BLaER1 (cell line): ENCODE measurements around the gene DNALI1.
"Not testable (repeated sequence)": the region's sequence is repeated elsewhere in the genome, so short reads cannot be mapped to it uniquely, and the experiment has no call there.

ENCODE experiments used
- H3K27ac ChIP-seq: shearing (Covaris generic); formaldehyde crosslinking; 2 replicates; pipeline ENCODE4 v1.8.1; 2022
- H3K27me3 ChIP-seq: shearing (Covaris generic); formaldehyde crosslinking; 2 replicates; pipeline ENCODE4 v1.8.1; 2022
- H3K36me3 ChIP-seq: shearing (Covaris generic); formaldehyde crosslinking; 2 replicates; pipeline ENCODE4 v1.8.1; 2022
- H3K4me1 ChIP-seq: shearing (Covaris generic); formaldehyde crosslinking; 2 replicates; pipeline ENCODE4 v1.8.1; 2022
- H3K4me2 ChIP-seq: shearing (Covaris generic); formaldehyde crosslinking; 2 replicates; pipeline ENCODE4 v1.8.1; 2022
- H3K4me3 ChIP-seq: shearing (Covaris generic); formaldehyde crosslinking; 2 replicates; pipeline ENCODE4 v1.8.1; 2022
- H3K9ac ChIP-seq: shearing (Covaris generic); formaldehyde crosslinking; 2 replicates; pipeline ENCODE4 v1.8.1; 2022
- H3K9me3 ChIP-seq: shearing (Covaris generic); formaldehyde crosslinking; 2 replicates; pipeline ENCODE4 v1.8.1; 2022
- H4K20me1 ChIP-seq: shearing (Covaris generic); formaldehyde crosslinking; 2 replicates; pipeline ENCODE4 v1.8.1; 2022
- Cebpa-rat ChIP-seq: shearing (Covaris generic); IDR thresholded peaks from 2 replicates; pipeline ENCODE4 v1.8.1; 2022

DNALI1 gene

DNA sequence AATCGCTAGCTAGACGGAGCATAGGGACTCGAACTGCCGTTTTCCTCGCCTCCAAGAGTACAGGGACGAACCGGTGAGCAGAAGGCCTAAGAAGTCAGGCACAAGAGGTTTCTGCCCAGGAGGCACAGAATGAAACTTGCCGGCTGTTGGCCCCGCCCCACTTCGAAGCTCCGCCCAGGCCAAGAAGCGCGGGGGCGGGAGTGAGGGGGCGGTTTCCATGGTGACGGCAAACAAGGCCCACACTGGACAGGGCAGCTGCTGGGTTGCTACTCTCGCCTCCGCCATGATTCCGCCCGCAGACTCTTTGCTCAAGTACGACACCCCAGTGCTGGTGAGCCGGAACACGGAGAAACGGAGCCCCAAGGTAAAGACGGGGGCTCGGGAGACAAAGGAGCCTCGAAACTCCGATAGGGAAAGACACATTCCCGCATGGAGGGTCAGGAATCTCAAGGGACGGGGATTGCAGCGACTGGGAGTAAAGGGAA, at the start of gene DNALI1:
TSS of gene DNALI1 (plus strand) at position 229 of the 485 bp plus-strand sequence. CDS start at position 284, 55 bp downstream.
- Histone ChIP-seq H3K9ac (no peak within 1 kb of the TSS), H3K4me2 (no peak within 1 kb of the TSS), H3K4me1 (peaks cover 22% of the 10 kb centered on the region), H4K20me1 (peaks cover 22% of the 10 kb centered on the region), H3K9me3 (0 out of 2 replicates have a peak, but pooled peaks cover 3% of the 10 kb centered on the region), H3K36me3 (peaks cover 17% of the 10 kb centered on the region), H3K4me3 (no peak within 1 kb of the TSS), H3K27ac (no peak within 1 kb of the TSS), H3K27me3 (no peaks in the 10 kb centered on the region)
- TF ChIP-seq Cebpa-rat = no peak

- peaks cover 36% of the 10 kb centered on the region for H3K4me1 ChIP-seq
- H3K4me3 ChIP-seq = no peak overlapping the region
- no peak overlapping the region for H3K27ac ChIP-seq
- no peak for TF ChIP-seq Cebpa-rat
- H3K36me3 ChIP-seq = peaks cover 90% of the 10 kb centered on the region
- H3K9me3 ChIP-seq = no peaks in the 10 kb centered on the region
- H3K9ac ChIP-seq = no peak overlapping the region
- peaks cover 49% of the 10 kb centered on the region for H4K20me1 ChIP-seq
- H3K27me3 ChIP-seq = no peaks in the 10 kb centered on the region
- peak overlapping the region; percentile 36 for H3K4me2 ChIP-seq
Measured at GRCh38 chr1:37509181-37509580, 47.6 kb upstream of the DNALI1 start.

DNA sequence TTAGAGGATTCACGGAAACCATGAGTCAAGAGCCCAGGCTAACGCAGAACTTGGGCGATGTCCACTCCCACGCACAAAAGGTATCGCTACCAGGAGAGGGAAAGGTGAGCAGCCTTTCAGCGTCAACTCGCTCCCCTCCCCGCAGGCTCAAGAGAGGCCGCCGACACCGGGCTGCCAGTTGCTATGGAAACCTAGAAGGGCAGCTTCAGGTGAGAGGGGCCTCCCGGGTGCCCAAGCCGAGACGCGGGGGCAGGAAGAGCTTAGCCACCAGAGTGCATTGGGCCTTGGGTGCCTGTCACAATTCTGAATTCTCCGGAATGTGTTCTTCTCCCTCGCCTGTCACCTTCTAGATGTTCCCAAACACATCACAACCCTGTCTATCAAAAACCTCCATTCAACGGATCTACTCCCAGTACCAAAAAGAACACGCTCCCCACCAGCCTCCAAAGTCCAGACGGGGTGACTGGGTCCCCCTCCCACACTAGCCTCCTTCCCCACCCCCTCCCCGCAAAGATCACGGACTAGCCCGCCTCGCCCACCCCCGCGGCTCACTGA, 42.9 kb upstream of the DNALI1 start:
- Histone ChIP-seq H3K27ac (peak overlapping the region; percentile 90), H3K9me3 (peaks cover 11% of the 10 kb centered on the region), H3K4me1 (peaks cover 42% of the 10 kb centered on the region), H3K4me3 (peak overlapping the region; percentile 96), H3K4me2 (peak overlapping the region; percentile 92), H3K27me3 (no peaks in the 10 kb centered on the region), H3K36me3 (peaks cover 43% of the 10 kb centered on the region), H4K20me1 (peaks cover 41% of the 10 kb centered on the region), H3K9ac (peak overlapping the region; percentile 87)
- no peak for TF ChIP-seq Cebpa-rat

DNA sequence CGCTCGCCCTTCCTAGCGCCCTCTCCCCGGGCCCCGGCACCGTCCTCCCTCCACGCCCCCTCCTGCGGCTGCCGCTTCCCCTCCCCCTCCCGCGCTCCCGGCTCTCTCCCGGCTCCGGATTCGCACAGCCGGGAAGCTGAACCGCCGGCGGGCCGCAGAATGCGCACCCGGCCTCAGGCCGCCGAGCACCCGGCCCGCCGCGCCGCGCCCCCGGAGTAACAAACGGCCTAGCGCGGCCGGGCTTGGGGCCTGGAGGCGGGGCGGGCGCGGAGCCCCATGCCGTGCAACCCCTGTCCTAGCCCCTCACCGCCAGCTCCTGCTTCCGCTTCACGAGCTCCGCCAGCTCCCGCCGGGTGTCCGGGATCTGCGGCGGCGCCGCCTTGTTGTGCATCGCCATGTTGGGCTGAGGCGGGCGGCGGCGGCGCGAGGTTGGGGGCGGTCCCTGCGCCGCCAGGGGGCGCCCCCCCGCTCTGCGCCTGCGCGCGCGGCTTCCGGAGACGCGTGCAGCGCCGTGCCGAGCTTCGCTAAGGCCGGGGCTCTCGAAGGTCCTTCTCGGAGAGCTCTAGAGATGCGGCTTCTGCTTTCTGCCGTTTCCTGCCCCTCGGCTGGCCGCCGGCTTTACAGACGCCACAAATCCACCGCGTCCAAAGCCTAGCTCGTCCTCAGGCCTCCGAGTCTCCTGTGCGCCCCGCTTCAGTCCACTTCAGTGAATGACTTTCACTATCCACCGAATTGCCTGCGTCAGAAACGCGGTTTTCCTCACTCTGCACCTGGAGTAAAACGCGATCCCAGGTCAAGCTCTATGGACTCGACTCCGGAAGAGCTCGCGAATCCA, 42.2 kb upstream of the DNALI1 start, which contains the start of gene MEAF6:
TSS of gene MEAF6 (minus strand) at position 417 of the 835 bp plus-strand sequence. CDS start at position 397, 20 bp downstream.
- no peak for TF ChIP-seq Cebpa-rat
- Histone ChIP-seq H3K4me1 (peaks cover 38% of the 10 kb centered on the region), H3K4me3 (peak within 1 kb of the TSS; percentile 96), H3K4me2 (peak within 1 kb of the TSS; percentile 92), H3K9ac (peak within 1 kb of the TSS; percentile 87), H3K27me3 (no peaks in the 10 kb centered on the region), H3K27ac (peak within 1 kb of the TSS; percentile 90), H4K20me1 (peaks cover 36% of the 10 kb centered on the region), H3K9me3 (peaks cover 11% of the 10 kb centered on the region), H3K36me3 (peaks cover 36% of the 10 kb centered on the region)

DNA sequence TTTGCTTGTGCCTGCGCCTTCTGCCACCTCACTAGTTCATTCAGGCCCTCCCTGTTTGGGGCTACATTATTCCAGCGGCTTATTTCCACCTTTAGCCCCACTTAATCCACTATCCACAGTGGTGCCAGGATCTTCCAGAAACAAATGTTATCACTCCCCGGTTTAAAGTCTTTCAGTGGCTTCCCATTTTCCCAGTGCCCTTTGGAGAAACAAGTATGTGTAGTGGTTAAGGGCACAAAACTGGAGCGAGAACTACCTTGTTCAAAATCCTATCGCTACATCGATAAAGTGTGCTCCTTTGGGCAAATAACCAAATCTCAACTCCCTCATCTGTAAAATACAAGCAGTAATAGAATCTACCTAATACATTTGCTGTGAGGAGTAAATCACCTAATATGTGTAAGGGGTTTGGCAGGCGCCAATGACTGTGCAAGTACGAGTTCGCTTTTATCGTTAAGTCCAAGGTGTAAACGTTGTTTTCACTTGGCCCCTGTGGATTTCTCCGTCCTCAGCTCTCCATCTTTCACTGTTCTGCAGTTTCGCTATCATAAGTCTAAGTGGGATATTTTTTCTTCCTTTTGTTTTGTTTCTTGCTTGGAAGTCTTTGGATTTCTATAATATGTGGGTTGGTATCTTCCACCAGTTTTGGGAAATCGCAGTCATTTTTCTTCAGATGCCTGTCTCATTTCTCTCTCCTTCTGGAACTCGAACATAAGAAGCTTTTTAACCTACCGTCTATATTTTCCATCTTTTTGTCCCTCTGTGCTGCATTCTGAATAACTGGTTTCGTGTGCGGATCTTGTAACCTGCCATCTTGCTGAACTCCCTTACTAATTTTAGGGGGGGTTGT, 41.3 kb upstream of the DNALI1 start:
- Histone ChIP-seq H4K20me1 (peaks cover 30% of the 10 kb centered on the region), H3K27me3 (no peaks in the 10 kb centered on the region), H3K9me3 (peaks cover 14% of the 10 kb centered on the region), H3K4me1 (peaks cover 42% of the 10 kb centered on the region), H3K4me3 (peak overlapping the region; percentile 96), H3K4me2 (peak overlapping the region; percentile 92), H3K27ac (peak overlapping the region; percentile 90), H3K36me3 (peaks cover 29% of the 10 kb centered on the region), H3K9ac (peak overlapping the region; percentile 87)
- TF ChIP-seq Cebpa-rat = no peak

GRCh38 chr1:37517569-37517968, 39.2 kb upstream of the DNALI1 start:
- H4K20me1 ChIP-seq = peaks cover 14% of the 10 kb centered on the region
- TF ChIP-seq Cebpa-rat = no peak
- H3K27me3 ChIP-seq = no peaks in the 10 kb centered on the region
- H3K4me1 ChIP-seq = peaks cover 32% of the 10 kb centered on the region
- H3K9me3 ChIP-seq = peaks cover 32% of the 10 kb centered on the region
- no peak overlapping the region for H3K4me3 ChIP-seq
- H3K36me3 ChIP-seq = peaks cover 9% of the 10 kb centered on the region
- H3K9ac ChIP-seq = no peak overlapping the region
- no peak overlapping the region for H3K4me2 ChIP-seq
- H3K27ac ChIP-seq = no peak overlapping the region

DNA sequence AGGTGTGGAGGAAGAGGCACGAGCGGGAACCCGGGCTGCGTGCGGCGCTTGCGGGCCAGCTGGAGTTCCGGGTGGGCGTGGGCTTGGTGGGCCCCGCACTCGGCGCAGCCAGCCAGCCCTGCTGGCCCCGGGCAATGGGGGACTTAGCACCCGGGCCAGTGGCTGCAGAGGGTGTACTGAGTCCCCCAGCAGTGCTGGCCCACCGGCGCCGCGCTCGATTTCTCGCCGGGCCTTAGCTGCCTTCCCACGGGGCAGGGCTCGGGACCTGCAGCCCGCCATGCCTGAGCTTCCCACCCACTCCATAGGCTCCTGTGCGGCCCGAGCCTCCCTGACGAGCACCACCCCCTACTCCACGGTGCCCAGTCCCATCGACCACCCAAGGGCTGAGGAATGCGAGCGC, 38.5 kb upstream of the DNALI1 start:
- peaks cover 26% of the 10 kb centered on the region for H3K4me1 ChIP-seq
- H3K4me2 ChIP-seq, H3K36me3 ChIP-seq, H4K20me1 ChIP-seq, H3K27me3 ChIP-seq, H3K4me3 ChIP-seq, H3K27ac ChIP-seq, H3K9ac ChIP-seq: not testable (repeated sequence)
- H3K9me3 ChIP-seq = peaks cover 39% of the 10 kb centered on the region

DNA sequence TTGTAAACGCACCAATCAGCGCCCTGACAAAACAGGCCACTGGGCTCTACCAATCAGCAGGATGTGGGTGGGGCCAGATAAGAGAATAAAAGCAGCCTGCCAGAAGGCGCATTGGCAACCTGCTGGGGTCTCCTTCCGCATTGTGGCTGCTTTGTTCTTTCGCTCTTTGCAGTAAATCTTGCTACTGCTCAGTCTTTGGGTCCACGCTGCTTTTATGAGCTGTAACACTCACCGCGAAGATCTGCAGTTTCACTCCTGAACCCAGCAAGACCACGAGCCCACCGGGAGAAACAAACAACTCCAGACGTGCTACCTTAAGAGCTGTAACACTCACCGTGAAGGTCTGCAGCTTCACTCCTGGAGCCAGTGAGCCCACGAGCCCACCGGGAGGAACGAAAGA, 37.8 kb upstream of the DNALI1 start:
- H3K4me3 ChIP-seq = peak overlapping the region; percentile 65
- H3K9ac ChIP-seq = peak overlapping the region; percentile 74
- peak overlapping the region; percentile 82 for H3K27ac ChIP-seq
- H3K4me1 ChIP-seq = peaks cover 20% of the 10 kb centered on the region
- H4K20me1 ChIP-seq, H3K36me3 ChIP-seq, H3K27me3 ChIP-seq: not testable (repeated sequence)
- H3K4me2 ChIP-seq = peak overlapping the region; percentile 88
- H3K9me3 ChIP-seq = peaks cover 41% of the 10 kb centered on the region

- no peak for TF ChIP-seq Cebpa-rat
- peak overlapping the region; percentile 88 for H3K4me2 ChIP-seq
- H3K4me3 ChIP-seq = peak overlapping the region; percentile 65
- H3K27me3 ChIP-seq = no peaks in the 10 kb centered on the region
- H3K27ac ChIP-seq = peak overlapping the region; percentile 82
- peak overlapping the region; percentile 74 for H3K9ac ChIP-seq
- H3K9me3 ChIP-seq = peaks cover 41% of the 10 kb centered on the region
- no peaks in the 10 kb centered on the region for H4K20me1 ChIP-seq
- H3K36me3 ChIP-seq = 0 out of 2 replicates have a peak, but pooled peaks cover 8% of the 10 kb centered on the region
- H3K4me1 ChIP-seq = peaks cover 20% of the 10 kb centered on the region
Measured at GRCh38 chr1:37519613-37520012, 37.1 kb upstream of the DNALI1 start.

DNA sequence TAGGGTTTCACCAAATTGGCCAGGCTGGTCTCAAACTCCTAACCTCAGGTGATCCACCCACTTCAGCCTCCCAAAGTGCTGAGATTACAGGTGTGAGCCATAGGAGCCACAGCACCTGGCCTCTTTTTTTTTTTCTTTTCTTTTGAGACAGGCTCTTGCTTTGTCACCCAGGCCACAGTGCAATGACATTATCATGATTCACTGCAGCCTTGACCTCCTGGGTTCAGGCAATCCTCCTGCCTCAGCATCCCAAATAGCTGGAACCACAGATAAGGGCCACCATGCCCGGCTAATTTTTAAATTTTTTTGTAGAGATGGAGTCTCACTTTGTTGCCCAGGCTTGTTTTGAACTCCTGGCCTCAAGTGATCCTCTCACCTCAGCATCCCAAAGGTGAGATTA, 26.9 kb upstream of the DNALI1 start:
- H3K9ac ChIP-seq, H3K27me3 ChIP-seq, H3K4me1 ChIP-seq, H3K27ac ChIP-seq, H3K9me3 ChIP-seq, H3K4me3 ChIP-seq, H3K4me2 ChIP-seq, H4K20me1 ChIP-seq: not testable (repeated sequence)
- peaks cover 23% of the 10 kb centered on the region for H3K36me3 ChIP-seq

DNA sequence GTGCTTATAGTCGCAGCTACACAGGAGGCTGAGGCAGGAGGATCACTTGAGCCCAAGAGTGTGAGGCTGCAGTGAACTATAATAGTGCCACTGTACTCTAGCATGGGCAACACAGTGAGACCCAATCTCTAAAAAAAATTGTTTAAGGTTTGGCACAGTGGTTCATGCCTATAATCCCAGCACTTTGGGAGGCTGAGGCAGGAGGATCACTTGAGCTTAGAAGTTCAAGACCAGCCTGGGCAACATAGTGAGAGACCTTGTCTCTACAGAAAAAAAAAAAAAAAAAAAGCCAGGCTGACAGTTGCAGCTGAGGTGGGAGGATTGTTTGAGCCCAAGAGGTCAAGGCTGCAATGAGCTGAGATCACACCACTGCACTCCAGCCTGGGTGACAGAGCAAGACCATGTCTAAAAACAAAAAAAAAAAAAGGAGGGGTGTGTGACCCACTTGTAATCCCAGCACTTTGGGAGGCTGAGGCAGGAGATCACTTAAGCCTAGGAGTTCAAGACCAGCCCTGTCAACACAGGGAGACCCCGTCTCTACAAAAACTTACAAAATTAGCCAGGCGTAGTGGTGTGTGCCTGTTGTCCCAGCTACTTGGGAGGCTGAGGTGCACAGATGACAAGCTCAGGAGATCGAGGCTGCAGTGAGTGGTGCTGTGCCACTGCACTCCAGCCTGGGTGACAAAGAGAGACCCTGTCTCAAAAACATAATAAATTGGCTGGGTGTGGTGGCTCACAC, 24.2 kb upstream of the DNALI1 start:
- not testable (repeated sequence) for H3K4me1 ChIP-seq, H3K27ac ChIP-seq

More for the DNA sequence above, 24.2 kb upstream of the DNALI1 start:
- H3K9ac ChIP-seq, H3K4me3 ChIP-seq, H3K4me2 ChIP-seq, H3K9me3 ChIP-seq, H3K27me3 ChIP-seq: not testable (repeated sequence)
- peaks cover 47% of the 10 kb centered on the region for H3K36me3 ChIP-seq
- peaks cover 15% of the 10 kb centered on the region; the same call in 1 of the 2 replicates for H4K20me1 ChIP-seq
